OCI-LY1 (cell line): ENCODE data around the gene ZSCAN20.

Experiments used
- H2AFZ ChIP-seq: fragments of 200-600 bp; sonication (generic), shearing (Covaris generic); 2 replicates; pipeline ENCODE4 v1.6.0; 2014; ENCODE audit warnings: antibody characterized with exemption, mild to moderate bottlenecking, low read length
- H3F3A ChIP-seq: fragments of 200-600 bp; sonication (generic), shearing (Covaris generic); 2 replicates; pipeline ENCODE4 v1.6.0; 2014; ENCODE audit warnings: mild to moderate bottlenecking, antibody characterized with exemption, low read length, moderate library complexity; ENCODE audit not compliant: insufficient read depth
- H3K27ac ChIP-seq: fragments of 200-600 bp; sonication (generic); 2 replicates; pipeline ENCODE4 v1.5.1; 2014; ENCODE audit warnings: low read length, mixed run types, mild to moderate bottlenecking, low read depth; ENCODE audit not compliant: poor library complexity, severe bottlenecking
- H3K27me3 ChIP-seq: fragments of 200-600 bp; sonication (generic); 2 replicates; pipeline ENCODE4 v1.6.0; 2014; ENCODE audit warnings: antibody characterized with exemption, mild to moderate bottlenecking, low read length, moderate library complexity; ENCODE audit not compliant: insufficient read depth
- H3K36me3 ChIP-seq: fragments of 200-600 bp; sonication (generic); 2 replicates; pipeline ENCODE4 v1.6.1; 2014; ENCODE audit warnings: mild to moderate bottlenecking, antibody characterized with exemption, low read length, moderate library complexity, mixed read lengths; ENCODE audit not compliant: insufficient read depth
- H3K4me1 ChIP-seq: fragments of 200-600 bp; sonication (generic); 2 replicates; pipeline ENCODE4 v1.5.1; 2014; ENCODE audit warnings: mild to moderate bottlenecking, low read length, moderate library complexity; ENCODE audit not compliant: insufficient read depth, severe bottlenecking
- H3K4me2 ChIP-seq: fragments of 200-600 bp; sonication (generic), shearing (Covaris generic); 2 replicates; pipeline ENCODE4 v1.6.1; 2014; ENCODE audit warnings: low read length
- H3K4me3 ChIP-seq: fragments of 200-600 bp; sonication (generic); 2 replicates; pipeline ENCODE4 v1.5.1; 2014; ENCODE audit warnings: low read length, low read depth, mild to moderate bottlenecking, mixed read lengths; ENCODE audit not compliant: poor library complexity, severe bottlenecking
- H3K79me2 ChIP-seq: fragments of 200-600 bp; shearing (Covaris generic); 2 replicates; pipeline ENCODE4 v1.6.1; 2016; ENCODE audit warnings: mixed run types, low read length, mixed read lengths; ENCODE audit not compliant: insufficient read depth
- H3K9ac ChIP-seq: fragments of 200-600 bp; sonication (generic), shearing (Covaris generic); 2 replicates; pipeline ENCODE4 v1.6.1; 2014; ENCODE audit warnings: mild to moderate bottlenecking, low read length, mixed read lengths
- H3K9me2 ChIP-seq: fragments of 200-600 bp; sonication (generic), shearing (Covaris generic); 2 replicates; pipeline ENCODE4 v1.6.1; 2014; ENCODE audit warnings: low read depth, mild to moderate bottlenecking, low read length, mixed read lengths
- H3K9me3 ChIP-seq: fragments of 200-600 bp; shearing (Covaris generic); 2 replicates; pipeline ENCODE4 v1.6.1; 2014; ENCODE audit warnings: low read length, mixed read lengths
- H4K20me1 ChIP-seq: fragments of 200-600 bp; sonication (generic), shearing (Covaris generic); 2 replicates; pipeline ENCODE4 v1.6.0; 2016; ENCODE audit warnings: mild to moderate bottlenecking, low read length; ENCODE audit not compliant: insufficient read depth
- CTCF ChIP-seq: fragments of 200-600 bp; sonication (generic), shearing (Covaris generic); IDR thresholded peaks from 2 replicates; pipeline ENCODE4 v1.5.1; 2017; ENCODE audit warnings: mild to moderate bottlenecking, antibody characterized with exemption, low read length, moderate library complexity, mixed read lengths
- EZH2 ChIP-seq: fragments of 200-600 bp; sonication (generic), shearing (Covaris generic); IDR thresholded peaks from 2 replicates; pipeline ENCODE4 v1.8.0; 2017; ENCODE audit warnings: borderline replicate concordance, mixed run types, mild to moderate bottlenecking, antibody characterized with exemption, low read length, moderate library complexity, mixed read lengths

Gene ZSCAN20

GRCh38 chr1:33532250-33532649 is 59.8 kb downstream of the ZSCAN20 start:
- H3K4me1 ChIP-seq, result no peaks in the 10 kb centered on the region
- no peaks in the 10 kb centered on the region for H3K9me3 ChIP-seq
- H3K27ac ChIP-seq, result no peak overlapping the region
- H4K20me1 ChIP-seq, result no peaks in the 10 kb centered on the region
- no peak overlapping the region for H3K4me3 ChIP-seq
- no peak overlapping the region for H2AFZ ChIP-seq
- TF ChIP-seq CTCF (no peak), EZH2 (no peak)
- no peak overlapping the region for H3K9ac ChIP-seq
- no peaks in the 10 kb centered on the region for H3K36me3 ChIP-seq
- no peaks in the 10 kb centered on the region for H3F3A ChIP-seq
- H3K27me3 ChIP-seq, result no peaks in the 10 kb centered on the region
- no peaks in the 10 kb centered on the region for H3K9me2 ChIP-seq
- H3K79me2 ChIP-seq, result no peaks in the 10 kb centered on the region
- H3K4me2 ChIP-seq, result no peak overlapping the region

GRCh38 chr1:33532936-33533335 is 60.5 kb downstream of the ZSCAN20 start:
- Histone ChIP-seq H3K27me3 (no peaks in the 10 kb centered on the region), H3K9me2 (no peaks in the 10 kb centered on the region), H3K36me3 (no peaks in the 10 kb centered on the region), H3F3A (no peaks in the 10 kb centered on the region), H3K9ac (no peak overlapping the region), H3K4me3 (no peak overlapping the region), H3K27ac (no peak overlapping the region), H3K4me1 (no peaks in the 10 kb centered on the region), H3K9me3 (no peaks in the 10 kb centered on the region), H3K4me2 (no peak overlapping the region), H3K79me2 (no peaks in the 10 kb centered on the region), H4K20me1 (no peaks in the 10 kb centered on the region), H2AFZ (no peak overlapping the region)
- TF ChIP-seq CTCF, result no peak
- no peak for TF ChIP-seq EZH2

- H3K9me3 ChIP-seq, result no peaks in the 10 kb centered on the region
- H3K27me3 ChIP-seq, result no peaks in the 10 kb centered on the region
- no peaks in the 10 kb centered on the region for H3F3A ChIP-seq
- no peak overlapping the region for H3K4me2 ChIP-seq
- H3K4me1 ChIP-seq, result no peaks in the 10 kb centered on the region
- no peaks in the 10 kb centered on the region for H4K20me1 ChIP-seq
- no peak overlapping the region for H3K27ac ChIP-seq
- no peaks in the 10 kb centered on the region for H3K79me2 ChIP-seq
- no peak for TF ChIP-seq EZH2
- TF ChIP-seq CTCF, result no peak
- H3K9me2 ChIP-seq, result no peaks in the 10 kb centered on the region
- H3K4me3 ChIP-seq, result no peak overlapping the region
- no peak overlapping the region for H3K9ac ChIP-seq
- no peak overlapping the region for H2AFZ ChIP-seq
- no peaks in the 10 kb centered on the region for H3K36me3 ChIP-seq
Observed at GRCh38 chr1:33535334-33535733, 62.9 kb downstream of the ZSCAN20 start.
